Colon (tissue), 2 donors: Measurements from ENCODE around the gene POLR2L.

Source experiments
- FAIRE-seq: peaks from 2 replicates; lab custom pipeline; 2012; peaks lifted over from hg19 to GRCh38; lab: Jason Lieb, UNC
- donor health status: control.
- donor health status: control.

POLR2L gene

GRCh38 chr11:842370-843002 lies at the start of gene POLR2L, which contains the start of gene TSPAN4:
Gene POLR2L (minus strand): TSS chr11:842529. CDS start chr11:842508, 21 bp downstream.
Gene TSPAN4 (plus strand): TSS chr11:842852. CDS start chr11:850305, 7,453 bp downstream.
- no peak for FAIRE-seq

GRCh38 chr11:890794-891540 lies 48.6 kb upstream of the POLR2L start:
- FAIRE-seq = no peak

DNA sequence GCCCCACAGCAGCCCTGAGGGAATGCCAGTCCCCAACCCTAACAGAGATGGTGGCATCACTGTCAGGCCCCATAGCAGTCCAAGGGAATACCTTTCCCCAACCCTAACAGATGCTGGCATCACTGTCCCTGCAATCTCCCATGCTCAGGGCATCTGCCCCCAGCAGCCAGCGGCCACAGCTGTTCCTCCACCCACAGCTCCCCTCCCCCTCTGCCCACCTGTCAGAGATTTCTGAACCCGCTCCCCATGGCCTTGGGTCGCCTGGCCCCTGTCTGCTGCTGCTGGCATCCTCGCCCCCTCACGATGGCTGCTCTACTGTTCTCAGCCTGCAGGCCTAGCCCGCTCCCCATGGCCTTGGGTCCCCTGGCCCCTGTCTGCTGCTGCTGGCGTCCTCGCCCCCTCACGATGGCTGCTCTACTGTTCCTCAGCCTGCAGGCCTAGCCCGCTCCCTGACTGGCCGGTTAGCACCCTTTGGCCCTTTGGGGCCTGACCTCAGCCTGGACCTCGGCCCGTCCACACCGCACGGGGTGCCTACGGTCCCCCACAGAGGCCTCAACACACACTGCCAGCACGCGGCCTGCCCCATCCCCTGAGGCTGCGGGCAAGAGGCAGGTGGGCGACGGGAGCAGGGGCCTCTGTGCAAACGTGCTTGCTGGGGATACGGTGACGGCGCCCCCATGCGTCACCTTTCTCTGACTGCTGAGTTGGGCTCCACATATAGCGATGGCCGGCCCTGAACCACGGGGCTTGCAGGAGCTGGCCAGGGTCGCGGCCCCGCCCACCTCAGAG lies 47.6 kb upstream of the POLR2L start:
- FAIRE-seq = no peak

DNA sequence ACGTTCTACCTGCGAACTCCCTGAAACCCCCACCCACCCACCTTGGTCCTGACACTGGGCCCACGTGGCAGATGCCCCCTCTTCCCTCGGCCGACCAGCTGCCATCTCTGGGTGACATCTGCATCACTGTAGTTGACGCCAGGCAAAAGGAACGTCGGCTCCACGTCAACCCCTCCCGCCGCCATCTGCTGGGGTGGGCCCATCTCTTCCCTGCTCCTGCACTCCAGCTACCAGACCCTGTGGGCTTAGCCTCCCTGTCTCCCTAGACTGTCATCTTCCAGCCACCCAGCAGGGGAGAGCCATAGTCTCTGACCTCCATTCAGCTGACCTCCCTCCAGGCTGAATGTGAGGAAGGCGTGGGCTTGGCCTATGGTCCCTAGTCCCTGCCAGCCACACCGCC lies 46.9 kb upstream of the POLR2L start:
- FAIRE-seq = no peak

GRCh38 chr11:888310-889212 lies 46.2 kb upstream of the POLR2L start:
- no peak for FAIRE-seq

DNA sequence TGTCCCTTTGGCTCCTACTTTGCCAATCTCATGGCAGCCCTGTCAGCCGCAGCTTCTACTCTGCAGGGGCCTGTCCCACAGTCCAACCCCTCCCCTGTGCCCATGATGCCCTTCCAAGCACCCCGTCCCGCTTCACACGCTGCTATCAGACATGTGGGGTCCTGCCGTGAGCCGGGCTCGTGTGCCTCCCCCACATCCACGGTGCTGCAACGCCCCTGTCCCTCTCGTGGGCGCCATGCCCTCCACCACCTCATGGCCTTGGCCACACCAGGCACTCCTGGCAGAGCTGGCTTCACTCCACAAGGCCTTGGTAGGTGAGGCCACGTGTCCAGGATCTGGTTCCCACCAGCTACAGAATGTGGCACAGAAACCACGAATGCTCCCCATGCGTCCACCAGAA lies 45.3 kb upstream of the POLR2L start:
- FAIRE-seq = no peak

- FAIRE-seq = no peak
Measured at GRCh38 chr11:886568-886967, 44.2 kb upstream of the POLR2L start.

DNA sequence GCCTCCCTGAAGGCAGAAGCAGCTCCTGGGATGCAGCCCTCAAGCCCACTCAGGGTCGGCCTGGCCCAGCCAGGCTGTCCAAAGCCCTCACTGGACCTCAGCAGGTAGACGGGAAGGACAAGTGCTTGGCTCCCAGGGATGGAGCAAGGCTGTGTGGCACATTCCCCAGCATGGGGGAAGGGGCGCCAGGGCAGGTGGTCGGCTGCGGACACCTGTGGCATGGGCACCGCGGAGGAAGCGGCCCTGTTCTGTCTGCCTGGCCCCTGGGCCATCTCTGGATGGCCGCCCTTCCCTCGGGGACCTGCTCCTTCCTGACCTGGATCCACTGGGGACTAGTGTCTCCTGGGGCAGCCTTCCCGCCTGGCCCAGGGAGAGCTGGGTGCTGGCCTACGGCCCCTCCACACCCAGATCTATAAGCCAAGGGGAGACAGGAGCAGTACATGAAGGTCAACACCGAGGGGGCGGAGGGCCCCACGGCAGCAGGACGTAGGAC lies 42.3 kb upstream of the POLR2L start:
- no peak for FAIRE-seq

DNA sequence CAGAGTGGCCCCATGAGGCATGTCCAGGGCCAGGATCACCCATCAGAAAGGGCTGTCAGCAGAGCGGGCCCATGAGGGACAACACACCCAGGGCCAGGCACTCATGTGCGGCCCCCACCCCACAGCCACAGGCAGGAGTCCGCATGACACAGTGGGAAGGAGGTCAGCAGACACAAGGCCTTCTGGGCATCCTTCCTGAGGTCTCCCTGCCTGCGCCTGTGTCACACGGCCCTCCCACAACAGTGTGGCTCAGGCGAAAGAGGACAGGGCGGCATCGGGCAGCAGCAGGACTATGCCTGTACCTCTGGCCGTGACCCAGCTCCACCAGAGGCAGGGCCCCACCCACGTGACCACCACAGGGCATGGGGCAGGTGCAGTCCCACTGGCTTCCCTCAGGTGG lies 41.2 kb upstream of the POLR2L start:
- no peak for FAIRE-seq

DNA sequence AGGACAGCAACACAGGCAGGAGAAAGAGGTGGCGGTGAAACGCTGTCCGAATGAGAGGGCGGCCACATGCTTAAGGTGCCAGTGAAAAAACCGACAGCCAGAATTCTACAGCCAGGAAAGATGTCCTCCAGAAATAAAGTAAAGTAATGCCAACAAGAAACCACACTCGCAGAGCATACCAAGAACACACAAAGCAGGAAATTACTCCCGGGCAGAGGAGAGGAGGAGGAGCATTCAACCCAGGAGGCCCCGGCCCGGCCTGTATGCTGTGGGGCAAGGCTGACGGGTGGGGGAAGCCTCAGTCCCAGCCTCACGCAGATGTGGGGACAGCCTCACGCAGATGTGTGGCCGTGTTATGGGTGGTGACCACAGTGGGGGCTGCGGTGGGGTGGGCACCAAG lies 40.3 kb upstream of the POLR2L start:
- no peak for FAIRE-seq

GRCh38 chr11:880447-880846 lies 38.1 kb upstream of the POLR2L start:
- FAIRE-seq = no peak

DNA sequence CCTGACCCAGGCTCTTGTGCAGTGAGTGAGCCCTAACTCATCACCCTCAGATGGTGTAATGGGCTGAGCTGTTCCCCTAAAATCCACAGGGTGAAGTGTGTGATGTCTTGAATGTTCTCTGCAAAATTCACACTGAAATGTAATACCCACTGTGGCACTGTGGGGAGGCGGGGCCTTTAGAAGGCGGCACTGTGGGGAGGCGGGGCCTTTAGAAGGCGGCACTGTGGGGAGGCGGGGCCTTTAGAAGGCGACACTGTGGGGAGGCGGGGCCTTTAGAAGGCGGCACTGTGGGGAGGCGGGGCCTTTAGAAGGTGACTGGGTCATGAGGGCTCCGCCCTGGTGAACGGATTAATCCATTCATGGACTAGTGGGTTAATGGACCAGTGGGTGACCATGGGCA lies 35.2 kb upstream of the POLR2L start:
- FAIRE-seq = no peak

DNA sequence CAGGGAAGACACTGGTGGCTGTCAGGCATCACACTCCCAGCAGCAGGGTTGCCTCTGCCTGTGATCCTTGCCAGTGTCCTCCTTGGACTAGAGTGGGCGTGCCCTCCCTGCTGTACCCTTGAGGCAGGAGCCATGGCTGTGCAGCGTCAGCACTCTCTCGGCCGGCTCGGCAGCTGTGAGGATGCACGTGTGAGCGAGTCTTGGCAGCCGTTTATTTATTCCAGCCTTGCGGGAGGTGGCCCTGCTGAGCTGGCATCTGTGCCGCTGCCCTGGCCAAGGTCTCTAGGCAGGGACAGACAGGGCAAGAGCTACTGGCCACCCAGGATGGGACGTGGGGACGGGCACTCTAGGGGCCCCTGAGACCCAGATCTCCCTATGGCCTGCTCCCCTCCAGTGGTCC lies 34.2 kb upstream of the POLR2L start:
- no peak for FAIRE-seq

GRCh38 chr11:875769-876301 lies 33.5 kb upstream of the POLR2L start:
- no peak for FAIRE-seq

- FAIRE-seq = no peak
Measured at GRCh38 chr11:875203-875602, 32.9 kb upstream of the POLR2L start.

DNA sequence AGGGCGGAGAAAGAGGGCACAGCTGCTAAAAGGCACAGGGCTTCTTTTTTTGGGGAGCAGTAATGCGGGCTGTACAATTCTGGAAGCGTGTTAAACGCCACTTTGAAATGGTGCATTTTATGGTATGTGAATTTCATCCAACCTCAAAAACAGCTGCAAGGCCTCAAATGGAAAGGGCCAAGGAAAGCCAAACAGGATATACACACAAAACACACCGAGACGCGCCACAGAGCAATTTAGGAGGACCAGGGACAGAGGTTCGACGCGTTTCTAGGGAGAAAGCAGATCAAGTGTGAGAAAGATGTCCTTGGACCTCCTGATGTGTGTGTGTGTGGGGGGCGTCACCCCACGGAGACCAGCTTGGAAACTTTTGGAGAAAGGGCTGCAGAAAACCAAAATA lies 31.4 kb upstream of the POLR2L start:
- no peak for FAIRE-seq

DNA sequence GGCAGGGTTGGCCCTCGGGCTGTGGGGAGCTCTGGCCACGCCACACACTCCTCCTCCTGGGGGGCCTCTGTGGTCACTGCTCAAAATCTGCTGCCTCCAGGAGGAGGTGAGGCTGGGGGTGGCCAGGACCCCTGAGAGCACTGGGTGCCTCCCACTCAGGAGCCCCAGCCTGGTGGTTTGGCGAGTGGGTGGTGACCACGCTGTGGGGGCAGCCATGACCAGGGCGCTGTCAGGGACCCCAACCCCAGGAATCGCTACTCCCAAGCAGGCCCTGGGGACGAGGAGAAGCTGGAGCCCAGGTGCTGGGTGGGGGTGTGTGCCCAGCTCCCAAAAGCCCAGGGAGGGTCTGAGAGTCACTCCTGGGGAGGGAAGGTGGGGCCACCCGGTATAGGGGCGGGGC lies 30.5 kb upstream of the POLR2L start:
- no peak for FAIRE-seq

- no peak for FAIRE-seq
Measured at GRCh38 chr11:871472-871871, 29.1 kb upstream of the POLR2L start.

GRCh38 chr11:870418-870817 lies 28.1 kb upstream of the POLR2L start:
- FAIRE-seq = no peak

DNA sequence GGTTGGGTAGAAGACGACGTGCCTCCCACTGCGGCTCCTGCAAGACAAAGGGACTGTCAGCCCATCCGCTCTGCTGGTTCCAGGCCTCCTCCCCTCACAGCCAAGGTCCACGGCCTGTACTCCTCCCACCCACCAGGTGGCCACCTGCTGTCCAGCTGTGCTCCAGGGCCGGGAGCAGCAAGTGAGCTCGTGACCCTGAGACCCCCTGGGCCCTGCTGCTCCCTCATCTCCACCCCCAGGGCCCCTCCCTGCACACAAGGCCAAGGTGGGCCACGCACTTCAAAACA lies 27.7 kb upstream of the POLR2L start:
- FAIRE-seq = no peak

GRCh38 chr11:869399-870126 lies 27.2 kb upstream of the POLR2L start:
- no peak for FAIRE-seq
